Measurements from ENCODE around the gene PLCL2.

Gene PLCL2

GRCh38 chr3:16840101-16840424 lies 44.7 kb upstream of the PLCL2 start:
- Histone ChIP-seq H3K27me3 (replicated peaks) (no peaks in the 10 kb centered on the region), H3K27ac (no peak overlapping the region), H3K4me3 (ENCODE audit: low read depth, low read length) (no peak overlapping the region), H3K36me3 (replicated peaks) (no peaks in the 10 kb centered on the region)
- no peak for DNase-seq
- TF ChIP-seq CTCF (IDR thresholded peaks at IDR 0.05; ENCODE audit: low read depth, low read length, missing control alignments) = no peak
- in situ Hi-C loops (cut with HindIII; ENCODE audit: low pct_ligation_motif_present, low sequenced_read_pairs) = no loop called here

- Histone ChIP-seq H3K27me3 (replicated peaks) (no peaks in the 10 kb centered on the region), H3K4me3 (ENCODE audit: low read depth, low read length) (no peak overlapping the region), H3K36me3 (replicated peaks) (no peaks in the 10 kb centered on the region), H3K27ac (no peak overlapping the region)
- DNase-seq = no peak
- in situ Hi-C loops (cut with HindIII; ENCODE audit: low pct_ligation_motif_present, low sequenced_read_pairs) = no loop called here
- TF ChIP-seq CTCF (IDR thresholded peaks at IDR 0.05; ENCODE audit: low read depth, low read length, missing control alignments) = no peak
Measured at GRCh38 chr3:16841041-16841753, 43.6 kb upstream of the PLCL2 start.

- in situ Hi-C loops (cut with HindIII; ENCODE audit: low pct_ligation_motif_present, low sequenced_read_pairs) = no loop called here
Measured at GRCh38 chr3:16841904-16842271, 42.9 kb upstream of the PLCL2 start.

GRCh38 chr3:16842272-16843270 lies 42.2 kb upstream of the PLCL2 start:
- no peaks in the 10 kb centered on the region for H3K27me3 ChIP-seq (replicated peaks)
- in situ Hi-C loops (cut with HindIII; ENCODE audit: low pct_ligation_motif_present, low sequenced_read_pairs) = no loop called here
- H3K27ac ChIP-seq = no peak overlapping the region
- TF ChIP-seq CTCF (IDR thresholded peaks at IDR 0.05; ENCODE audit: low read depth, low read length, missing control alignments) = no peak
- DNase-seq = no peak
- no peak overlapping the region for H3K4me3 ChIP-seq (ENCODE audit: low read depth, low read length)
- no peaks in the 10 kb centered on the region for H3K36me3 ChIP-seq (replicated peaks)

More at GRCh38 chr3:16841904-16842271, 42.9 kb upstream of the PLCL2 start:
- Histone ChIP-seq H3K4me3 (ENCODE audit: low read depth, low read length) (no peak overlapping the region), H3K27me3 (replicated peaks) (no peaks in the 10 kb centered on the region), H3K27ac (no peak overlapping the region), H3K36me3 (replicated peaks) (no peaks in the 10 kb centered on the region)
- no peak for TF ChIP-seq CTCF (IDR thresholded peaks at IDR 0.05; ENCODE audit: low read depth, low read length, missing control alignments)
- DNase-seq = no peak

GRCh38 chr3:16844222-16844621 lies 40.5 kb upstream of the PLCL2 start:
- no peak for TF ChIP-seq CTCF (IDR thresholded peaks at IDR 0.05; ENCODE audit: low read depth, low read length, missing control alignments)
- Histone ChIP-seq H3K36me3 (replicated peaks) (no peaks in the 10 kb centered on the region), H3K4me3 (ENCODE audit: low read depth, low read length) (no peak overlapping the region), H3K27me3 (replicated peaks) (no peaks in the 10 kb centered on the region), H3K27ac (no peak overlapping the region)
- no peak for DNase-seq
- in situ Hi-C loops (cut with HindIII; ENCODE audit: low pct_ligation_motif_present, low sequenced_read_pairs) = no loop called here

Measured in brain microvascular endothelial cell (primary cell).